ENCODE measurements around the gene CAPN9.
A peak's percentile ranks its signal among the peaks of the same experiment; 100 is the strongest.

CAPN9 gene

GRCh38 chr1:230796626-230797025 is 49.4 kb downstream of the CAPN9 start:
- no peak for TF ChIP-seq CTCF (IDR thresholded peaks at IDR 0.05; ENCODE audit: control insufficient read depth, insufficient read depth, low read depth, low read length, missing control alignments)
- no peak overlapping the region for H3K4me3 ChIP-seq (ENCODE audit: control insufficient read depth, low read depth, low read length)
- DNase-seq (ENCODE audit: low read depth): no peak

GRCh38 chr1:230797376-230797920 is 50.3 kb downstream of the CAPN9 start:
- H3K4me3 ChIP-seq (ENCODE audit: control insufficient read depth, low read depth, low read length): no peak overlapping the region
- DNase-seq (ENCODE audit: low read depth): no peak
- TF ChIP-seq CTCF (IDR thresholded peaks at IDR 0.05; ENCODE audit: control insufficient read depth, insufficient read depth, low read depth, low read length, missing control alignments): no peak

DNA sequence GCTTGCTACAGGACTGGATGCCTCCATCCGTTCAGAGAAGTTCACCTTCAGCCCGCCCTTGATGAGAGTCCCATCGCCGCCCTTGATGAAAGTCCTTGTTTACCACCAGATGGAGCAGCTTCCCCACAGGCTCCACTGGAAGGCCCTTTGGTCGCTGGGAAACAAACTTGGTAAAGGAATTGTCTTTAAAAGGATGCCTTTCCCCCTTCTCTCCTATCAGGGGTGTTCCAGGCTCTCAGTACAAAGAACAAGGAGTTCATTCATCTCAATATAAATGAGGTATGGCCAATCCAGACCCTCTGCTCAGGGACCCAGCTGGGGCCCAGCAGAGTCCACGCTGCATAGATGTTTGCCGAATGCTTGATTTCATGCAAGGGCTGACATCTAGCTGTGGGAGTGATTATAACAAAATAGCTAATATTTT is 50.8 kb downstream of the CAPN9 start:
- no peak overlapping the region for H3K4me3 ChIP-seq (ENCODE audit: control insufficient read depth, low read depth, low read length)
- TF ChIP-seq CTCF (IDR thresholded peaks at IDR 0.05; ENCODE audit: control insufficient read depth, insufficient read depth, low read depth, low read length, missing control alignments): peak; percentile 92
- DNase-seq (ENCODE audit: low read depth): peak; percentile 31

DNA sequence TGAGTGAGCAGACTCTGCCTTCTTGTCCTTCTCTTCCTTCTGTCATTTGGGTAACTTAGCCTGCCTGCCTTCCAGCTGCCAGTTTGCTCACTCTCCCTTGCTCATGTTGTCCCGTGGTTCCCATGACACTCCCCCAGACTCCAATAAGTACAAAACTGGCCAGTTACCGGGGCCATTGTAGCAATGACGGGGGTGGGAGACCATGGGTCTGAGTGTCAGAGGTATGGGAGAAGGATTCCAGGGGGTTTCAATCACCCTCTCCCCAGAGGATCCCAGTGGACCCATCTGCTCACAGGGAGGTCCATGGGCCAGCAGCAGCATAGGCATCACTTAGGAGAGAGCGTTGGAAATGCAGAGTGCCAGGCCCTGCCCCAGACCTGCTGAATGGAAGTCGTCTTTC is 51.3 kb downstream of the CAPN9 start:
- TF ChIP-seq CTCF (IDR thresholded peaks at IDR 0.05; ENCODE audit: control insufficient read depth, insufficient read depth, low read depth, low read length, missing control alignments): no peak
- no peak for DNase-seq (ENCODE audit: low read depth)
- no peak overlapping the region for H3K4me3 ChIP-seq (ENCODE audit: control insufficient read depth, low read depth, low read length)

DNA sequence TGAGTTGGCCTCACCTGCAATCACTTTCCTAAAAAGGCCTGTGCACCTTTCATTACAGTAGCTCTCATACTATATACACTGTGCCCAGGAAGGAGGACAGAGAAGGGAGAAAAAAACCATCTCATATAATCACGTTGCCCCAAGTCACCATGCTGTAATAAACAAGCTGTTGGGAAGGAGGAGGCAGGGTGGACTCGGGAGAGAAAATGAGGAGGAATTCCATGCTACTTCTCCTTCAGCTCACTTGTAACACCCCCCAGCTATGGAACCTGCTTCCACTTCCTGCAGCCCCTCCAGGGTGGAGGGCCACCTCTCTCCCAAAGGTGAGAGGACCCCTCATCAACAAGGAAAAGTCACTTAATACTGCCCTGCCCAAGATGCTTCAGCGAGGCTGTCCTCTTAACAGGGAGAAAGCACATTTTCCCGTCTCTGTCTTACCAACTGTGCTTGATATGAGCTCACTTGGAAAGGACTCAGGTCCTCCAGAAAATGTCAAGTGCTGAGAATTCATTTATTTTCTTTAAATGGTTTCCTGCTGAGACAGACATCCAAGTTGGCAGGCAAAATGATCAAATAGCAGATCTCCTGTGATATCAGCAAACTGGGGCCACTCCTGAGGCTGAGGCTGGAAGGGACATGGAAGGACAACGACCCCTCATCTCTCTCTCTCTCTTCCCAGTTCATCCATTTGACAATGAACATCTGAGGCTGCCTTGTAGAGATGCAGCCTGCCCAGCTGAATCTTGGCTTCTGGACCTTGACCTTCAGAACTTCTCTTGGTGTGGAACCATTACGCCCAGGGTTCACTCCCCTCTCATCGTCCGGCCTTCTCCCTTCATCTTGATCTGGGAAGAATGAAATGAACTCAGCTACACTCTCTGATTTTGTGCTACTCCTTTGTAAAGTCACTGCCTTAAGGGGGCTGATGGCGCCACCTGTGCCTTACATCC is 54.0 kb downstream of the CAPN9 start:
- DNase-seq (ENCODE audit: low read depth): no peak
- H3K4me3 ChIP-seq (ENCODE audit: control insufficient read depth, low read depth, low read length): no peak overlapping the region
- no peak for TF ChIP-seq CTCF (IDR thresholded peaks at IDR 0.05; ENCODE audit: control insufficient read depth, insufficient read depth, low read depth, low read length, missing control alignments)

GRCh38 chr1:230804396-230804795 is 57.2 kb downstream of the CAPN9 start:
- no peak overlapping the region for H3K4me3 ChIP-seq (ENCODE audit: control insufficient read depth, low read depth, low read length)
- no peak for TF ChIP-seq CTCF (IDR thresholded peaks at IDR 0.05; ENCODE audit: control insufficient read depth, insufficient read depth, low read depth, low read length, missing control alignments)
- DNase-seq (ENCODE audit: low read depth): no peak
